ENCODE results near the gene NECTIN2.
A peak's percentile ranks its signal among the peaks of the same experiment; 100 is the strongest.

Gene NECTIN2

DNA sequence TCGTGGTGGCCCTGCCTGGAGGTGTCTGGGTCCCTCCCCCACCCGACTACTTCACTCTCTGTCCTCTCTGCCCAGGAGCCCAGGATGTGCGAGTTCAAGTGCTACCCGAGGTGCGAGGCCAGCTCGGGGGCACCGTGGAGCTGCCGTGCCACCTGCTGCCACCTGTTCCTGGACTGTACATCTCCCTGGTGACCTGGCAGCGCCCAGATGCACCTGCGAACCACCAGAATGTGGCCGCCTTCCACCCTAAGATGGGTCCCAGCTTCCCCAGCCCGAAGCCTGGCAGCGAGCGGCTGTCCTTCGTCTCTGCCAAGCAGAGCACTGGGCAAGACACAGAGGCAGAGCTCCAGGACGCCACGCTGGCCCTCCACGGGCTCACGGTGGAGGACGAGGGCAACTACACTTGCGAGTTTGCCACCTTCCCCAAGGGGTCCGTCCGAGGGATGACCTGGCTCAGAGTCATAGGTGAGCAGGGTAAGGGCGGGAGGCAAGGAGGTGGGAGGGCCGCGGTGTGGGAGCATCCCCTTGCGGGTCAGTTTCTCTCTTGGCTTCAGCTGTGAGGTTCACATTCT is 19.2 kb downstream of the NECTIN2 start:
- TF ChIP-seq TOX (CRISPR knock-in tag; IDR thresholded peaks at IDR 0.05; ENCODE audit: borderline replicate concordance) (no peak), ISL1 (CRISPR knock-in tag; IDR thresholded peaks at IDR 0.05) (no peak), ZNF70 (CRISPR knock-in tag; IDR thresholded peaks at IDR 0.05) (no peak), TCF4 (CRISPR knock-in tag; IDR thresholded peaks at IDR 0.05; ENCODE audit: borderline replicate concordance) (no peak), ZC3H10 (CRISPR knock-in tag; IDR thresholded peaks at IDR 0.05) (no peak)
- TF ChIP-seq, protein P1, sequence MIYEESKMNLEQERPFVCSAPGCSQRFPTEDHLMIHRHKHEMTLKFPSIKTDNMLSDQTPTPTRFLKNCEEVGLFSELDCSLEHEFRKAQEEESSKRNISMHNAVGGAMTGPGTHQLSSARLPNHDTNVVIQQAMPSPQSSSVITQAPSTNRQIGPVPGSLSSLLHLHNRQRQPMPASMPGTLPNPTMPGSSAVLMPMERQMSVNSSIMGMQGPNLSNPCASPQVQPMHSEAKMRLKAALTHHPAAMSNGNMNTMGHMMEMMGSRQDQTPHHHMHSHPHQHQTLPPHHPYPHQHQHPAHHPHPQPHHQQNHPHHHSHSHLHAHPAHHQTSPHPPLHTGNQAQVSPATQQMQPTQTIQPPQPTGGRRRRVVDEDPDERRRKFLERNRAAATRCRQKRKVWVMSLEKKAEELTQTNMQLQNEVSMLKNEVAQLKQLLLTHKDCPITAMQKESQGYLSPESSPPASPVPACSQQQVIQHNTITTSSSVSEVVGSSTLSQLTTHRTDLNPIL (CRISPR knock-in tag; IDR thresholded peaks at IDR 0.05; ENCODE audit: low read depth): no peak
- TF ChIP-seq, protein P2, sequence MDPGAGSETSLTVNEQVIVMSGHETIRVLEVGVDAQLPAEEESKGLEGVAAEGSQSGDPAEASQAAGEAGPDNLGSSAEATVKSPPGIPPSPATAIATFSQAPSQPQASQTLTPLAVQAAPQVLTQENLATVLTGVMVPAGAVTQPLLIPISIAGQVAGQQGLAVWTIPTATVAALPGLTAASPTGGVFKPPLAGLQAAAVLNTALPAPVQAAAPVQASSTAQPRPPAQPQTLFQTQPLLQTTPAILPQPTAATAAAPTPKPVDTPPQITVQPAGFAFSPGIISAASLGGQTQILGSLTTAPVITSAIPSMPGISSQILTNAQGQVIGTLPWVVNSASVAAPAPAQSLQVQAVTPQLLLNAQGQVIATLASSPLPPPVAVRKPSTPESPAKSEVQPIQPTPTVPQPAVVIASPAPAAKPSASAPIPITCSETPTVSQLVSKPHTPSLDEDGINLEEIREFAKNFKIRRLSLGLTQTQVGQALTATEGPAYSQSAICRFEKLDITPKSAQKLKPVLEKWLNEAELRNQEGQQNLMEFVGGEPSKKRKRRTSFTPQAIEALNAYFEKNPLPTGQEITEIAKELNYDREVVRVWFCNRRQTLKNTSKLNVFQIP (CRISPR knock-in tag; IDR thresholded peaks at IDR 0.05; ENCODE audit: borderline replicate concordance, low read depth): no peak
- ATAC-seq: no peak

DNA sequence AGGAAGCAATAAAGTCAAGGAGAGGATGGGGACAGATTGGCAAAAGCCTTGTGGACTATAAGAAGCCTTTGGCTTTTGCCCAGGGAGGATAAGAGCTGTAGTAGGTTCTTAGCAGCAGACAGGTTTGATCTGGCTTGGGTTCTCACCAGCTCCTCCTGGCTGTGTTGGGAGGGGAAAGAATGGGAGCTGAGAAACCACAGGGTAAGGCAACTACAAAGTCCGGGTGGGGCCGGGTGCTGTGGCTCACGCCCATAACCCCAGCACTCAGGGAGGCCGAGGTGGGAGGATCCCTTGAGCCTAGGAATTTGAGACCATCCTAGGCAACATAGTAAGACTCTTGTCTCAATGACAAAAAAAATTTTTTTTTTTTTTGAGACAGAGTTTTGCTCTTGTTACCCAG is 20.6 kb downstream of the NECTIN2 start:
- no peak for TF ChIP-seq GLIS3 (CRISPR knock-in tag; IDR thresholded peaks at IDR 0.05)
- ATAC-seq: no peak

DNA sequence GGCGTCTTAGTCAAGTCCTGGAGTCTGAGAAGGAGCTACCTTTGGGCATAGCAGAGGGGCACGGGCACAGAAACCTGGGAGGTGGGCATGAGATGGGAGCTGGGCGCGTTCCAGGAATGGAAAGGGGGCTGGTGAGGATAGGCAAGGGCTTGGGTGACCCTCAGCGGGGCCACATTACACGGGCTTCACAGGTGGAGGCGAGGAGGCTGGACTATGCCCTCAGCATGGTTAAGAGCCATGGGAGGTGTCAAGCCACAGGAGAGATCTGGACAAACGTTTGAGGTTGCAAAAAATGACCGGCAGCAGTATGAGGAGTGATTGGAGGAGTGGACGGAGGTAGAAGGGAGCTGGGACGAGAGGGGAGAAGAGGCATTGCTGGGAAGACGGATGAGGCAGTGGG is 21.5 kb downstream of the NECTIN2 start:
- no peak for ATAC-seq
- TF ChIP-seq TOX (CRISPR knock-in tag; IDR thresholded peaks at IDR 0.05; ENCODE audit: borderline replicate concordance) (no peak), GLIS3 (CRISPR knock-in tag; IDR thresholded peaks at IDR 0.05) (no peak), ARNTL (CRISPR knock-in tag; IDR thresholded peaks at IDR 0.05; ENCODE audit: borderline replicate concordance, low read depth) (no peak), ESRRG (CRISPR knock-in tag; IDR thresholded peaks at IDR 0.05) (no peak), ZFP30 (CRISPR knock-in tag; IDR thresholded peaks at IDR 0.05) (no peak), PPARA (CRISPR knock-in tag; IDR thresholded peaks at IDR 0.05; ENCODE audit: borderline replicate concordance) (no peak), RARB (CRISPR knock-in tag; IDR thresholded peaks at IDR 0.05) (no peak), ZFP3 (CRISPR knock-in tag; IDR thresholded peaks at IDR 0.05) (no peak), CSDC2 (CRISPR knock-in tag; IDR thresholded peaks at IDR 0.05) (no peak), BACH2 (CRISPR knock-in tag; IDR thresholded peaks at IDR 0.05; ENCODE audit: borderline replicate concordance) (no peak), ISL1 (CRISPR knock-in tag; IDR thresholded peaks at IDR 0.05) (no peak), ZNF565 (CRISPR knock-in tag; conservative IDR thresholded peaks at IDR 0.05; ENCODE audit: low read depth) (no peak)
- TF ChIP-seq, protein P2 (CRISPR knock-in tag; IDR thresholded peaks at IDR 0.05; ENCODE audit: borderline replicate concordance, low read depth): no peak
- TF ChIP-seq, protein P3, sequence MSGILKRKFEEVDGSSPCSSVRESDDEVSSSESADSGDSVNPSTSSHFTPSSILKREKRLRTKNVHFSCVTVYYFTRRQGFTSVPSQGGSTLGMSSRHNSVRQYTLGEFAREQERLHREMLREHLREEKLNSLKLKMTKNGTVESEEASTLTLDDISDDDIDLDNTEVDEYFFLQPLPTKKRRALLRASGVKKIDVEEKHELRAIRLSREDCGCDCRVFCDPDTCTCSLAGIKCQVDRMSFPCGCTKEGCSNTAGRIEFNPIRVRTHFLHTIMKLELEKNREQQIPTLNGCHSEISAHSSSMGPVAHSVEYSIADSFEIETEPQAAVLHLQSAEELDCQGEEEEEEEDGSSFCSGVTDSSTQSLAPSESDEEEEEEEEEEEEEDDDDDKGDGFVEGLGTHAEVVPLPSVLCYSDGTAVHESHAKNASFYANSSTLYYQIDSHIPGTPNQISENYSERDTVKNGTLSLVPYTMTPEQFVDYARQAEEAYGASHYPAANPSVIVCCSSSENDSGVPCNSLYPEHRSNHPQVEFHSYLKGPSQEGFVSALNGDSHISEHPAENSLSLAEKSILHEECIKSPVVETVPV (CRISPR knock-in tag; IDR thresholded peaks at IDR 0.05): no peak

DNA sequence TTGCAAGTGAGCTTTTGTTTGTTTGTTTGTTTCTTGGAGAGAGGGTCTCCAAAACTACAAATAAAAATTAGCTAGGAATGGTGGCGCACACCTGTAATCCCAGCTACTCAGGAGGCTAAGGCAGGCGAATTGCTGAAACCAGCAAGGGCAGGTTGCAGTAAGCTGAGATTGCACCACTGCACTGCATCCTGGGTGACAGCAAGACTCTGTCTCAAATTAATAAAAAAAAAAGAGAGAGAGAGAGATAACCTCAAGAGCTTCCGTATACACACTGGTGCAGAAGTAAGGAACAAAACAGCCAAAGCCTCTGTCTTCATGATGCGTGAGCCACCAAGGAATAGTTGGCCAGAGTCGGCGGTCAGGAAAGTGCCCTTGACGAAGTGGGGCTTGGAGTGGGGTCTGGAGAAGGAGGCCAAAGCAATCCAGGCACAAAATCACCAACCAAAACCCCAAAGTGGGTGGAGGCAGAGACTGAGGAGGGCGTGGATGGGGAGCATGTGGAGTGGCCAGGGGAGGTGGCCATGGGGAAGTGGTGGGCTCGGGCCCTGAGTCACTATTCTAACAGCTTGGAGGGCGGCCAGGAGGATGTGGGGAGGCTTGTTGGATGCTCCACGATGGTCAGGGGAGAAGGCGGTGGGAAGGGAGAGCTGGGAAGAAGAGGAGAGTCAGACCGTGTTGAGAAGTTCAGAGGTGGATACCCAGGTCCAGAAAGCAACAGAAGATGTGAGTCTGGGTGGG is 23.8 kb downstream of the NECTIN2 start:
- ATAC-seq: peak; percentile 64
- TF ChIP-seq, protein P1 (CRISPR knock-in tag; IDR thresholded peaks at IDR 0.05; ENCODE audit: low read depth): no peak
- TF ChIP-seq ZNF565 (CRISPR knock-in tag; conservative IDR thresholded peaks at IDR 0.05; ENCODE audit: low read depth) (no peak), ESRRG (CRISPR knock-in tag; IDR thresholded peaks at IDR 0.05) (no peak), GLIS3 (CRISPR knock-in tag; IDR thresholded peaks at IDR 0.05) (no peak), ZFP30 (CRISPR knock-in tag; IDR thresholded peaks at IDR 0.05) (no peak), TCF4 (CRISPR knock-in tag; IDR thresholded peaks at IDR 0.05; ENCODE audit: borderline replicate concordance) (no peak), OSR1 (CRISPR knock-in tag; IDR thresholded peaks at IDR 0.05) (no peak), RARB (CRISPR knock-in tag; IDR thresholded peaks at IDR 0.05) (no peak), ZFP3 (CRISPR knock-in tag; IDR thresholded peaks at IDR 0.05) (no peak), CSDC2 (CRISPR knock-in tag; IDR thresholded peaks at IDR 0.05) (no peak)
- TF ChIP-seq, protein P4, sequence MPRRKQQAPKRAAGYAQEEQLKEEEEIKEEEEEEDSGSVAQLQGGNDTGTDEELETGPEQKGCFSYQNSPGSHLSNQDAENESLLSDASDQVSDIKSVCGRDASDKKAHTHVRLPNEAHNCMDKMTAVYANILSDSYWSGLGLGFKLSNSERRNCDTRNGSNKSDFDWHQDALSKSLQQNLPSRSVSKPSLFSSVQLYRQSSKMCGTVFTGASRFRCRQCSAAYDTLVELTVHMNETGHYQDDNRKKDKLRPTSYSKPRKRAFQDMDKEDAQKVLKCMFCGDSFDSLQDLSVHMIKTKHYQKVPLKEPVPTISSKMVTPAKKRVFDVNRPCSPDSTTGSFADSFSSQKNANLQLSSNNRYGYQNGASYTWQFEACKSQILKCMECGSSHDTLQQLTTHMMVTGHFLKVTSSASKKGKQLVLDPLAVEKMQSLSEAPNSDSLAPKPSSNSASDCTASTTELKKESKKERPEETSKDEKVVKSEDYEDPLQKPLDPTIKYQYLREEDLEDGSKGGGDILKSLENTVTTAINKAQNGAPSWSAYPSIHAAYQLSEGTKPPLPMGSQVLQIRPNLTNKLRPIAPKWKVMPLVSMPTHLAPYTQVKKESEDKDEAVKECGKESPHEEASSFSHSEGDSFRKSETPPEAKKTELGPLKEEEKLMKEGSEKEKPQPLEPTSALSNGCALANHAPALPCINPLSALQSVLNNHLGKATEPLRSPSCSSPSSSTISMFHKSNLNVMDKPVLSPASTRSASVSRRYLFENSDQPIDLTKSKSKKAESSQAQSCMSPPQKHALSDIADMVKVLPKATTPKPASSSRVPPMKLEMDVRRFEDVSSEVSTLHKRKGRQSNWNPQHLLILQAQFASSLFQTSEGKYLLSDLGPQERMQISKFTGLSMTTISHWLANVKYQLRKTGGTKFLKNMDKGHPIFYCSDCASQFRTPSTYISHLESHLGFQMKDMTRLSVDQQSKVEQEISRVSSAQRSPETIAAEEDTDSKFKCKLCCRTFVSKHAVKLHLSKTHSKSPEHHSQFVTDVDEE (CRISPR knock-in tag; IDR thresholded peaks at IDR 0.05): no peak
- TF ChIP-seq, protein P3 (CRISPR knock-in tag; IDR thresholded peaks at IDR 0.05): no peak

All from SK-N-SH treated with all-trans-retinoic acid at 6 μM for 48 hours (cell line).